Measurements from ENCODE around the gene HTN3.

The HTN3 gene

GRCh38 chr4:70057651-70058050 lies 29.4 kb downstream of the HTN3 start:
- no peak overlapping the region for H3K4me3 ChIP-seq (replicated peaks; ENCODE audit: insufficient read depth, low read length)
- H3K27ac ChIP-seq (replicated peaks) = no peak overlapping the region
- TF ChIP-seq REST (IDR thresholded peaks at IDR 0.05; ENCODE audit: insufficient replicate concordance, low read depth) (no peak), POLR2AphosphoS5 (IDR thresholded peaks at IDR 0.05; ENCODE audit: low read depth) (no peak), SPI1 (IDR thresholded peaks at IDR 0.05; ENCODE audit: borderline replicate concordance, low read depth) (no peak), CTCF (IDR thresholded peaks at IDR 0.05; ENCODE audit: insufficient read depth, low read length) (no peak), GABPA (IDR thresholded peaks at IDR 0.05; ENCODE audit: low read depth) (no peak)
- no peak for DNase-seq (ENCODE audit: low read depth in 1 of 2, low spot score in 1 of 2)
- no peaks in the 10 kb centered on the region for H3K27me3 ChIP-seq (ENCODE audit: insufficient read depth, poor library complexity, severe bottlenecking)

GRCh38 chr4:70059149-70059548 lies 30.9 kb downstream of the HTN3 start:
- DNase-seq (ENCODE audit: low read depth in 1 of 2, low spot score in 1 of 2) = no peak
- no peak overlapping the region for H3K4me3 ChIP-seq (replicated peaks; ENCODE audit: insufficient read depth, low read length)
- H3K27me3 ChIP-seq (ENCODE audit: insufficient read depth, poor library complexity, severe bottlenecking) = no peaks in the 10 kb centered on the region
- no peak overlapping the region for H3K27ac ChIP-seq (replicated peaks)
- TF ChIP-seq REST (IDR thresholded peaks at IDR 0.05; ENCODE audit: insufficient replicate concordance, low read depth) (no peak), GABPA (IDR thresholded peaks at IDR 0.05; ENCODE audit: low read depth) (no peak), CTCF (IDR thresholded peaks at IDR 0.05; ENCODE audit: insufficient read depth, low read length) (no peak), SPI1 (IDR thresholded peaks at IDR 0.05; ENCODE audit: borderline replicate concordance, low read depth) (no peak), POLR2AphosphoS5 (IDR thresholded peaks at IDR 0.05; ENCODE audit: low read depth) (no peak)

GRCh38 chr4:70062000-70062399 lies 33.7 kb downstream of the HTN3 start:
- H3K4me3 ChIP-seq (replicated peaks; ENCODE audit: insufficient read depth, low read length) = no peak overlapping the region
- no peak for DNase-seq (ENCODE audit: low read depth in 1 of 2, low spot score in 1 of 2)
- no peaks in the 10 kb centered on the region for H3K27me3 ChIP-seq (ENCODE audit: insufficient read depth, poor library complexity, severe bottlenecking)
- H3K27ac ChIP-seq (replicated peaks) = no peak overlapping the region
- TF ChIP-seq POLR2AphosphoS5 (IDR thresholded peaks at IDR 0.05; ENCODE audit: low read depth) (no peak), REST (IDR thresholded peaks at IDR 0.05; ENCODE audit: insufficient replicate concordance, low read depth) (no peak), SPI1 (IDR thresholded peaks at IDR 0.05; ENCODE audit: borderline replicate concordance, low read depth) (no peak), CTCF (IDR thresholded peaks at IDR 0.05; ENCODE audit: insufficient read depth, low read length) (no peak), GABPA (IDR thresholded peaks at IDR 0.05; ENCODE audit: low read depth) (no peak)

All from HL-60 (cell line).